ENCODE measurements around the gene CSK. TPM values are rescaled to one million over a fixed set of nuclear protein-coding genes. Genes with fewer than 3 reads are reported as not detected.

CSK gene
- total and polyA plus RNA-seq, 4 experiments from 2014 or later: 72.5 to 247 (median 179) TPM

DNA sequence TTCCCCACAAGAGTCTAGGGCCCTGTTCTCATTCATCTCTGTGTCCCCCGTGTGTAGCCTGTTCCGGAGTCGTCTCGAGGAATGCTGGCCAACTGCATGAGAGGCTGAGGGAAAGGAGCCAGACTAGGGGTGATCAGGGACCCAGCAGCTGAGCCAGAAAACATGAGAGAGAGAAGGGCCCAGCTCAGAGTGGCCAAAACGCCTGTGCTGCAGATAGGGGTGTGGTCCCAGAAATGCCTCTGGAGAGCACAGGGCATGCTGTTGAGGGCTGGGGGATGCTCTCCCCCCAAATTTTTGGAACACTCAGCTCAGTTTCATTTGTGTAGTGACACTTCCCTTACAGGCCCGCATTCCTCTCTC lies 19.1 kb upstream of the CSK start:
- Mint-ChIP-seq H3K36me3 (no peaks in the 10 kb centered on the region), H3K27me3 (peaks cover 0 to 1% of the 10 kb centered on the region in 2 donors), H3K4me3 (no peak overlapping the region), H3K4me1 (no peaks in the 10 kb centered on the region), H3K9me3 (no peaks in the 10 kb centered on the region), H3K27ac (no peak overlapping the region)
- no peak overlapping the region for H3K27ac ChIP-seq (ENCODE audit: low read depth, low read length)
- ChIA-PET CTCF (ENCODE audit: partially characterized antibody) (interaction anchor here (0.5 to 31.6 kb wide), 5 partner anchors 9 to 187 kb away, joined by 3 to 1908 read pairs (median 8); partner anchors contain the start of genes CSK and LMAN1L), POLR2A (ENCODE audit: partially characterized antibody) (interaction anchor here (1.3 kb wide), 1 partner anchor 127 kb away, joined by 3 read pairs; the partner anchor contains the start of gene MPI)
- no peak for DNase-seq
- no peaks in the 10 kb centered on the region for H3K27me3 ChIP-seq (ENCODE audit: insufficient read depth, low read length)
- no peaks in the 10 kb centered on the region for H3K9me3 ChIP-seq (ENCODE audit: control insufficient read depth in 1 of 2, low read length in 2 of 2)
- intact Hi-C loops (cut with micrococcal nuclease): no loop called here
- no peak overlapping the region for H3K4me3 ChIP-seq (ENCODE audit: low read length in 2 of 2)
- H3K4me1 ChIP-seq (ENCODE audit: insufficient read depth, low read length): no peaks in the 10 kb centered on the region
- H3K36me3 ChIP-seq (ENCODE audit: insufficient read depth, low read length): no peaks in the 10 kb centered on the region

DNA sequence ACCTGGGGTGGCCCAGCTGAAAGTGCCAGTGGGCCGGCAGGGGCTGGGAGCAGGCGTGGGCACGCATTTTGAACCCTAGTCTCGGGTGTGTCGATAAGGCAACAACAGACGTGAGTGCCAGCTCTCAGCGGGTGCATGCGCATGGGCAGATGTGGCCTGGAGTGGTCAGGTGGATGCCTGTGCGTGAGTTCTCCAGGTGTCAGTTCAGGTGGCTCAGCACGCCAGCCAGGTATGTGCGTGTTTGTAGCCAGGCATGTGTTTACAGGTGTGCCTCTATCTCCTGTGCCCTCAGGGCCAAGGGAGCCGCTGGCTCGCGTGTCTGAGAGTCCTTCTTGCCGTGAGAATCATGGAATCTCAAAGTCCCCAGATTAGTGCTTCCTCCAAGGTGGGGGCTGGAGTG lies 18.5 kb upstream of the CSK start:
- H3K27ac ChIP-seq (ENCODE audit: low read depth, low read length): no peak overlapping the region
- DNase-seq: no peak
- H3K27me3 Mint-ChIP-seq: peaks cover 0 to 1% of the 10 kb centered on the region in 2 donors
- H3K36me3 Mint-ChIP-seq: no peaks in the 10 kb centered on the region
- no peaks in the 10 kb centered on the region for H3K4me1 ChIP-seq (ENCODE audit: insufficient read depth, low read length)
- H3K4me1 Mint-ChIP-seq: no peaks in the 10 kb centered on the region
- H3K9me3 ChIP-seq (ENCODE audit: control insufficient read depth in 1 of 2, low read length in 2 of 2): no peaks in the 10 kb centered on the region
- no peaks in the 10 kb centered on the region for H3K36me3 ChIP-seq (ENCODE audit: insufficient read depth, low read length)
- H3K27me3 ChIP-seq (ENCODE audit: insufficient read depth, low read length): no peaks in the 10 kb centered on the region
- no peak overlapping the region for H3K4me3 ChIP-seq (ENCODE audit: low read length in 2 of 2)
- ChIA-PET POLR2A (ENCODE audit: partially characterized antibody) (interaction anchor here (1.3 kb wide), 1 partner anchor 127 kb away, joined by 3 read pairs; the partner anchor contains the start of gene MPI), CTCF (ENCODE audit: partially characterized antibody) (interaction anchor here (1.3 to 31.6 kb wide), 4 partner anchors 8 to 131 kb away, joined by 4 to 1908 read pairs (median 10); partner anchors contain the start of genes CSK and LMAN1L)
- intact Hi-C loops (cut with micrococcal nuclease): no loop called here
- no peak overlapping the region for H3K27ac Mint-ChIP-seq
- H3K4me3 Mint-ChIP-seq: no peak overlapping the region
- no peaks in the 10 kb centered on the region for H3K9me3 Mint-ChIP-seq

DNA sequence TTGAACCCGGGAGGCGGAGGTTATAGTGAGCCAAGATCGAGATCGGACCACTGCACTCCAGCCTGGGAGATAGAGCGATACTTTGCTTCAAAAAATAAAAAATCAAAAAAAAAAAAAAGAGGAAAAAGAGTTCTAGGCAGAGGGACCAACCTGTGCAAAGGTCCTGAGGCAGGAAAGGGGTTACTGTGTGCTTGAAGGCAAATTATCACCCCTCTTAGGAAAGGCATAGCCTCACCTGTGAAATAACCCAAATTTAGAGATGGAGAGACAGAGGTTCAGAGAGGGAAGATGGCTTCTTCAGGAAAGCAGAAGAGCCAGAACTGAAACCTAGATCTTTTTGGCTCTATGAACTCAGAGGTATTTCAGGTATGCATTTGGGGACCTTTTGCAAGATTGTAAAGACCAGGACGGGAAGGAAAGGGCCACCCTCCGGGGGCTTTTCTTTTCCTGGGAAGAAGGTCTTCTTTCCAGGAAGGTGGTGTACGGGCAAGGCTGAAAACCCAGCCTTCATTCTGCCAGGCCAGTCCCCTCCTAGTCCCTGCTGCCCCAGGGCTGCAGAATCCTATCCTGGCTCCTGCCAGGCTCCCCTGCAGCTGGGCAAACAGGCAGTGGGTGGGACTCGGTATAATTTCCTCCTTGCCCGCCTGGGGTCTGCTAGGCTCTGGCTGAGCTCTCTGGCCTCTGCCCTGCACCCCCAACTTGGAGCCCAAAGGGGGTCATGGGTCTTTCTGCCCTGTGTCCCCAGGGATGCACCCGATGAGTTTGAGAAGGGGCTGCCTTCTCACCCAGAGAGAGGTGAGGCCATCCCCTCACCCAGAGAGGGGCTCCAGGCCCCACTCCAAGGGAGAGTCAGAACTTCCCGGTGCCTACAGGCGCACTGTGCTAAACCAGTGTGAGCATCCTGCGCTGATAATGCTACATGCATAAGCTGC lies 14.4 kb upstream of the CSK start:
- no peak overlapping the region for H3K4me3 ChIP-seq (ENCODE audit: low read length in 2 of 2)
- no peak overlapping the region for H3K27ac Mint-ChIP-seq

DNA sequence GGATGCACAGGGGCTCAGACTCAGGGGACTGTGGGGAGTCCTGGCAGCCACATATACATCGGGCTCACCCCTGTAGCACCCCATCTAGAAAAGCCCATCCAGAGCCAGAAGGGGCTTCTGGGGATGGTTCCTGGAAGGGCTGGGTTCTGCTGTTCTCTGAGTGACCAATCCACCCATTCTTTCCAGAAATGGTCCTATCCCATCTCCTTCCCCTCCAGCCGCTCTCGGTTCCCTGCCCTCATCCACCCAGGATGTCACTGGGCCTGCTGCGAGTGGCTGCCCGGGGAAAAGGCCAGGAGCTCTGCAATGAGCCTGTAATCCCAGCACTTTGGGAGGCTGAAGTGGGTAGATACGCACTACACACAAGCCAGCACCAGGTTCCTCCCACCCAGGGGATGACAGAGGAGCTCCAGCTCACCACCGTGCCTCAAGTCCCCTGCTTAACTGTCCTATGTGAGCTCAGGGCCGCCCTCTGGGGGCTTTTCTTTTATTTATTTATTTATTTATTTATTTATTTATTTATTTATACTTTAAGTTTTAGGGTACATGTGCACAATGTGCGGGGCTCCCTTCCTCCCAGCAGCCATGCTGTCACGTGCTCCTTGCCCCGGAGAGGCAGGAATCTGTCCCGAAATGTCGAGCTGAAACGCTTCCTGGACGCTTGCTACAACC lies 13.6 kb upstream of the CSK start:
- Histone ChIP-seq H3K4me3 (ENCODE audit: low read length in 2 of 2) (no peak overlapping the region), H3K27me3 (ENCODE audit: insufficient read depth, low read length) (no peaks in the 10 kb centered on the region), H3K4me1 (ENCODE audit: insufficient read depth, low read length) (peaks cover 17% of the 10 kb centered on the region), H3K27ac (ENCODE audit: low read depth, low read length) (no peak overlapping the region), H3K36me3 (ENCODE audit: insufficient read depth, low read length) (no peaks in the 10 kb centered on the region), H3K9me3 (ENCODE audit: control insufficient read depth in 1 of 2, low read length in 2 of 2) (no peaks in the 10 kb centered on the region)
- POLR2A ChIA-PET (ENCODE audit: partially characterized antibody): interaction anchor here (0.8 to 24.9 kb wide), 8 partner anchors 9 to 394 kb away, joined by 3 to 1342 read pairs (median 4); partner anchors contain the start of gene CSK
- intact Hi-C loops (cut with micrococcal nuclease): no loop called here
- DNase-seq: no peak
- no peak overlapping the region for H3K4me3 Mint-ChIP-seq
- CTCF ChIA-PET (ENCODE audit: partially characterized antibody): interaction anchor here (0.8 to 31.6 kb wide), 23 partner anchors 10 to 389 kb away, joined by 3 to 1908 read pairs (median 6); partner anchors contain the start of genes CSK and LMAN1L
- peaks cover 3 to 4% of the 10 kb centered on the region in 2 donors for H3K27me3 Mint-ChIP-seq
- H3K4me1 Mint-ChIP-seq: peaks cover 8 to 30% (median 12%) of the 10 kb centered on the region in 4 donors
- no peaks in the 10 kb centered on the region for H3K9me3 Mint-ChIP-seq
- no peaks in the 10 kb centered on the region for H3K36me3 Mint-ChIP-seq
- peak overlapping the region in 1 of 7 donors; percentile 7 for H3K27ac Mint-ChIP-seq

More for the DNA sequence above, 14.4 kb upstream of the CSK start:
- no peaks in the 10 kb centered on the region for H3K27me3 ChIP-seq (ENCODE audit: insufficient read depth, low read length)
- H3K4me1 Mint-ChIP-seq: peaks cover 8 to 22% (median 12%) of the 10 kb centered on the region in 4 donors
- ChIA-PET POLR2A (ENCODE audit: partially characterized antibody) (interaction anchor here (1.3 to 24.9 kb wide), 4 partner anchors 23 to 393 kb away, joined by 3 to 1342 read pairs (median 8); partner anchors contain the start of gene CSK), CTCF (ENCODE audit: partially characterized antibody) (interaction anchor here (0.8 to 31.6 kb wide), 18 partner anchors 9 to 388 kb away, joined by 3 to 1908 read pairs (median 6); partner anchors contain the start of genes CSK and LMAN1L)
- H3K9me3 ChIP-seq (ENCODE audit: control insufficient read depth in 1 of 2, low read length in 2 of 2): no peaks in the 10 kb centered on the region
- no peaks in the 10 kb centered on the region for H3K9me3 Mint-ChIP-seq
- peaks cover 4 to 5% of the 10 kb centered on the region in 2 donors for H3K27me3 Mint-ChIP-seq
- no peaks in the 10 kb centered on the region for H3K36me3 Mint-ChIP-seq
- H3K36me3 ChIP-seq (ENCODE audit: insufficient read depth, low read length): no peaks in the 10 kb centered on the region
- no peak overlapping the region for H3K27ac ChIP-seq (ENCODE audit: low read depth, low read length)
- peaks cover 14% of the 10 kb centered on the region for H3K4me1 ChIP-seq (ENCODE audit: insufficient read depth, low read length)
- no peak for DNase-seq
- intact Hi-C loops (cut with micrococcal nuclease): no loop called here
- no peak overlapping the region for H3K4me3 Mint-ChIP-seq

DNA sequence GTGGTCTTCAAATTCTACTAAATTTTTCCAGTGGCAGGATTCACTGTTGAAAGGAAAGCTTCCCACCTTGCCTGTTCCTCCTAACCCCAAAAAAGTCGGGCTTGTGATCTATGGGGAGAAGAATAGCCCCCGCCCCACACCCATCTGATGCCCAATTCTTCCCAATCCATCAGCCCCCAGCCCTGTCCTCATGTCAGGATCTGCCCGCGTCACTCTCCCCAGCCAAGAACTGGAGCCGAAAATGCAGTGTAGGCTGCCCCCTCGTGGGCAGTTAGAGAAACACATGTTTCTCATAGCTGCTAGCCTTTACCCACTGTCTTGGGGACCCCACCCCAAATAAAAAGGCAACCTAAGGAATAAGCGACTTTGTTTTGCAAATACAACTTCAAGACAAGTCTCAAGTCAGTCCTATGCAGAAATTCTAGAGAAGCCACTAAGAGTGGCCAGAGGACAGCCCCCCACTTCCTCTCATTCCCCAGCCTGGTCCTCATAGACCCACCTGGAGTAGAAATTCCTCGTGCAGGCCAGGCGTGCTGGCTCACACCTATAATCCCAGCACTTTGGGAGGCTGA lies 13.0 kb upstream of the CSK start:
- Histone ChIP-seq H3K27me3 (ENCODE audit: insufficient read depth, low read length) (no peaks in the 10 kb centered on the region), H3K9me3 (ENCODE audit: control insufficient read depth in 1 of 2, low read length in 2 of 2) (no peaks in the 10 kb centered on the region), H3K36me3 (ENCODE audit: insufficient read depth, low read length) (no peaks in the 10 kb centered on the region), H3K4me1 (ENCODE audit: insufficient read depth, low read length) (peaks cover 22% of the 10 kb centered on the region), H3K27ac (ENCODE audit: low read depth, low read length) (no peak overlapping the region), H3K4me3 (ENCODE audit: low read length in 2 of 2) (no peak overlapping the region)
- DNase-seq: peak; percentile 60 to 67 (median 60)
- H3K36me3 Mint-ChIP-seq: no peaks in the 10 kb centered on the region
- intact Hi-C loops (cut with micrococcal nuclease): loop anchor here (1.0 kb wide), 2 partner anchors 134 to 396 kb away; no protein-coding TSS in a partner anchor
- H3K4me3 Mint-ChIP-seq: peak overlapping the region in 2 of 8 donors; percentile 0 to 30
- peaks cover 8 to 36% (median 16%) of the 10 kb centered on the region in 4 donors for H3K4me1 Mint-ChIP-seq
- POLR2A ChIA-PET (ENCODE audit: partially characterized antibody): interaction anchor here (0.8 to 24.9 kb wide), 8 partner anchors 9 to 394 kb away, joined by 3 to 1342 read pairs (median 4); partner anchors contain the start of gene CSK
- H3K9me3 Mint-ChIP-seq: no peaks in the 10 kb centered on the region
- peaks cover 3 to 4% of the 10 kb centered on the region in 2 donors for H3K27me3 Mint-ChIP-seq
- CTCF ChIA-PET (ENCODE audit: partially characterized antibody): interaction anchor here (0.7 to 31.6 kb wide), 33 partner anchors 10 to 396 kb away, joined by 3 to 1908 read pairs (median 5); partner anchors contain the start of genes CSK, CYP1A1, EDC3 and LMAN1L
- peak overlapping the region in 4 of 7 donors; percentile 7 to 81 (median 19) for H3K27ac Mint-ChIP-seq

DNA sequence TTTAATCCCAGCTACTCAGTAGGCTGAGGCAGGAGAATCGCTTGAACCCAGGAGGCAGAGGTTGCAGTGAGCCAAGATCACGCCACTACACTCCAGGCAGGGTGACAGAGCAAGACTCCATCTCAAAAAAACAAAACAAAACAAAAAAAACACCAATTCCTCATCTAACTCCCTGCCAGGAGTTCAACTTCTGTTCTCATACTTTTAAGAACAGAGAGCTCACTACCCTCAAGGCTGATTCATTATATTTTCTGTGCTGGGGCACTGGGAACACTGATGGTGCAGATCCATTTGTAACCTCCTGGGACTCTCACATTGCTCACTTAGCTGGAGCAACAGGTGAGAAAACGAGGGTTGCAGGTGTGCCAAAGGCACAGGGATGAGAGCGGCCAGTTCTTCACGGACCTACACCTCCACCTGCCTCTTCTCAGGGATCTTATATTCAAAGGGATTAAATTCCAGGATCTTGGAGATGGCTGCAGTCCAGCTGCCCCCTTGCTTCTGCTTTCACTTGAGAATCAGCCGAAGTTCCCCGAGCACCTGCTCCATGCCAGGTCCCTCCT lies 12.3 kb upstream of the CSK start:
- Histone ChIP-seq H3K27me3 (ENCODE audit: insufficient read depth, low read length) (no peaks in the 10 kb centered on the region), H3K27ac (ENCODE audit: low read depth, low read length) (no peak overlapping the region), H3K4me1 (ENCODE audit: insufficient read depth, low read length) (peaks cover 25% of the 10 kb centered on the region), H3K4me3 (ENCODE audit: low read length in 2 of 2) (no peak overlapping the region), H3K9me3 (ENCODE audit: control insufficient read depth in 1 of 2, low read length in 2 of 2) (no peaks in the 10 kb centered on the region), H3K36me3 (ENCODE audit: insufficient read depth, low read length) (no peaks in the 10 kb centered on the region)
- Mint-ChIP-seq H3K27me3 (peaks cover 3 to 4% of the 10 kb centered on the region in 2 donors), H3K4me1 (peaks cover 8 to 40% (median 20%) of the 10 kb centered on the region in 4 donors), H3K36me3 (no peaks in the 10 kb centered on the region), H3K9me3 (no peaks in the 10 kb centered on the region), H3K4me3 (no peak overlapping the region), H3K27ac (no peak overlapping the region)
- intact Hi-C loops (cut with micrococcal nuclease): loop anchor here (1.0 to 2.0 kb wide), 4 partner anchors 65 to 396 kb away; partner anchors contain the start of gene ULK3
- no peak for DNase-seq
- ChIA-PET CTCF (ENCODE audit: partially characterized antibody) (interaction anchor here (0.7 to 31.6 kb wide), 33 partner anchors 11 to 396 kb away, joined by 3 to 1908 read pairs (median 5); partner anchors contain the start of genes CSK, CYP1A1, EDC3 and LMAN1L), POLR2A (ENCODE audit: partially characterized antibody) (interaction anchor here (1.0 to 24.9 kb wide), 8 partner anchors 20 to 395 kb away, joined by 3 to 1342 read pairs (median 4); partner anchors contain the start of genes COX5A and CSK)
